H1 (cell line): ENCODE data around the gene PAIP2. TPM values are rescaled to one million over a fixed set of nuclear protein-coding genes. Genes with fewer than 3 reads are reported as not detected.

Source experiments
- ASH2L ChIP-seq: fragments of 200-600, 300-600 bp; sonication (generic); IDR thresholded peaks from one replicate; pipeline ENCODE4 v1.7.1; 2017; ENCODE audit warnings: low read length
- GABPA ChIP-seq: IDR thresholded peaks from 2 replicates; pipeline ENCODE4 v1.6.1; 2011; ENCODE audit warnings: mild to moderate bottlenecking, low read length, moderate library complexity, borderline replicate concordance; ENCODE audit not compliant: insufficient read depth
- KDM5A ChIP-seq: fragments of 200-600 bp; IDR thresholded peaks from 2 replicates; pipeline ENCODE4 v1.7.1; 2012; ENCODE audit warnings: mild to moderate bottlenecking, low read length, inconsistent platforms, mixed read lengths
- RBBP5 ChIP-seq: IDR thresholded peaks from 2 replicates; pipeline ENCODE4 v1.7.1; 2012; ENCODE audit warnings: low read depth, mild to moderate bottlenecking, inconsistent platforms, low read length, moderate library complexity, borderline replicate concordance
- SIX5 ChIP-seq: IDR thresholded peaks from 2 replicates; pipeline ENCODE4 v1.6.1; 2011; ENCODE audit warnings: mild to moderate bottlenecking, low read depth, low read length
- TAF1 ChIP-seq: IDR thresholded peaks from 2 replicates; pipeline ENCODE4 v1.6.1; 2011; ENCODE audit warnings: mild to moderate bottlenecking, low read depth, low read length
- YY1 ChIP-seq: IDR thresholded peaks from 2 replicates; pipeline ENCODE4 v1.6.1; 2011; ENCODE audit warnings: low read depth, mild to moderate bottlenecking, low read length
- polyA plus RNA-seq, 7 experiments: library from polyadenylated mRNA; depleted of rRNA in 3 of 7; stranded (reverse) in 5 of 7; unstranded in 2 of 7; fragments of >200 nt in 5 of 7; fragments of 200-250 nt in 2 of 7; gene quantifications; 1 replicate in 5 of 7; 2 replicates in 1 of 7; 4 replicates in 1 of 7; pipeline versions ENCODE4 v1.2.1 to v1.2.3, GENCODE V29; 2011 to 2013; ENCODE audit warnings: missing spikeins in 2 of 7, mixed read lengths in 2 of 7
- total RNA-seq: library from RNA; stranded (reverse); fragmentation: NEBNext Ultra II Directional; extraction: Animal tissue kit (Norgen Biotek cat#: 25700); gene quantifications from 2 replicates; pipeline ENCODE4 v1.2.1, GENCODE V29; 2021

Gene PAIP2
- total and polyA plus RNA-seq, 2 of the 8 experiments (the other 6 are each of a cell fraction or from before 2014, with no cell fraction given): 87.6 to 162 TPM

GRCh38 chr5:139301808-139302499, 39.7 kb upstream of the PAIP2 start (continued):
- TF ChIP-seq ASH2L (no peak), RBBP5 (no peak), GABPA (no peak), TAF1 (no peak), SIX5 (no peak), YY1 (no peak), KDM5A (no peak)
